ENCODE results near the gene MIOS.

Gene MIOS

DNA sequence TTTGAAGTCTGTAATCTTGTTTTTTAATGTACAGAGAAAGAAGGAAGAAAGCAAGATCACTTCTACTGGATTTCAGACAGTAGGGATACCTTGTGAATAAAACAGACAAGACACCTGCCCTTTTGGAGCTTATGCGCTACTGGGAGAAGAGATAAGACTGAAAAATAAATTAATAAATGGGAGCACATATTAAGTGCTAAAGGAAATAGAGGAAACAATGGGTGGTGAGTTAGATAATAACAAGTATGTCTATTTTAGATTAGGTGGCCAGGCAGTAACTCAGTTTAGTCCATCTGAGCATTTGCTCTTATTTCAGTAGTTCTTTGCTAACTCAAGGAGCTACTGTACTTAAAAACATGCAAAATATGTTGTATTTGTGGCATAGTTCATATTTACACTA, 15.9 kb downstream of the MIOS start:
- Histone ChIP-seq H3F3A (ENCODE audit: control insufficient read depth, insufficient read depth) (no peaks in the 10 kb centered on the region), H3K27me3 (ENCODE audit: control insufficient read depth, low read length) (no peaks in the 10 kb centered on the region), H3K27ac (ENCODE audit: low read depth, low read length) (no peak overlapping the region), H4K20me1 (ENCODE audit: control insufficient read depth, insufficient read depth, low read depth, low read length) (no peaks in the 10 kb centered on the region; the same call in 1 of the 2 replicates), H3K4me3 (ENCODE audit: low read length) (no peak overlapping the region), H3K9me3 (ENCODE audit: control insufficient read depth, insufficient read depth, low read length) (no peaks in the 10 kb centered on the region), H3K36me3 (ENCODE audit: control insufficient read depth, low read length) (peaks cover 14% of the 10 kb centered on the region), H3K4me1 (ENCODE audit: control insufficient read depth, low read length) (peaks cover 7% of the 10 kb centered on the region), H3K9me2 (replicated peaks; ENCODE audit: control insufficient read depth, low read length) (no peaks in the 10 kb centered on the region), H3K4me2 (ENCODE audit: low read length) (no peak overlapping the region), H3K79me2 (ENCODE audit: control insufficient read depth, low read length) (peaks cover 15% of the 10 kb centered on the region)
- TF ChIP-seq, protein P1, sequence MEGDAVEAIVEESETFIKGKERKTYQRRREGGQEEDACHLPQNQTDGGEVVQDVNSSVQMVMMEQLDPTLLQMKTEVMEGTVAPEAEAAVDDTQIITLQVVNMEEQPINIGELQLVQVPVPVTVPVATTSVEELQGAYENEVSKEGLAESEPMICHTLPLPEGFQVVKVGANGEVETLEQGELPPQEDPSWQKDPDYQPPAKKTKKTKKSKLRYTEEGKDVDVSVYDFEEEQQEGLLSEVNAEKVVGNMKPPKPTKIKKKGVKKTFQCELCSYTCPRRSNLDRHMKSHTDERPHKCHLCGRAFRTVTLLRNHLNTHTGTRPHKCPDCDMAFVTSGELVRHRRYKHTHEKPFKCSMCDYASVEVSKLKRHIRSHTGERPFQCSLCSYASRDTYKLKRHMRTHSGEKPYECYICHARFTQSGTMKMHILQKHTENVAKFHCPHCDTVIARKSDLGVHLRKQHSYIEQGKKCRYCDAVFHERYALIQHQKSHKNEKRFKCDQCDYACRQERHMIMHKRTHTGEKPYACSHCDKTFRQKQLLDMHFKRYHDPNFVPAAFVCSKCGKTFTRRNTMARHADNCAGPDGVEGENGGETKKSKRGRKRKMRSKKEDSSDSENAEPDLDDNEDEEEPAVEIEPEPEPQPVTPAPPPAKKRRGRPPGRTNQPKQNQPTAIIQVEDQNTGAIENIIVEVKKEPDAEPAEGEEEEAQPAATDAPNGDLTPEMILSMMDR (IDR thresholded peaks at IDR 0.05; ENCODE audit: low read depth, low read length, poor library complexity, severe bottlenecking): no peak
- TF ChIP-seq EZH2phosphoT487 (IDR thresholded peaks at IDR 0.05; ENCODE audit: borderline replicate concordance, low read length): no peak

DNA sequence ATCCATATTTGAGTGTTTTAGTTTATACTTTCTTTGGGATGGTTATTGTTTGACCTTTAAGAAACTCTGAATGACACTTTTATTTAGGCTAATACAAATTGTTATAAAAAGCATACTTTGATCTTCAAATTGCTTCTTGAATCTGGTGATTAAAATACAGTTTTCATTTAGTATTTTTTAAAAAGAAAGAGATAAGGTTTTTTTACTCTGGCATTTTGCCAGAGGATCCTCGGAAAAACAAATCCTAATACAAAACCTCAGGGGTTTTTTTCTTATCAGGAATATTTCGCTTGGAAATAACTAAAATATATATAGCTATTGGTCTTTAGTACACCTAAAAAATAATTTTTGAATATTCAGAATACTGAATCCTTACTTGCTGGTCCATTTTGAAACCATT, 17.0 kb downstream of the MIOS start:
- no peaks in the 10 kb centered on the region for H3K9me2 ChIP-seq (replicated peaks; ENCODE audit: control insufficient read depth, low read length)
- TF ChIP-seq, protein P1 (IDR thresholded peaks at IDR 0.05; ENCODE audit: low read depth, low read length, poor library complexity, severe bottlenecking): no peak
- no peak for TF ChIP-seq EZH2phosphoT487 (IDR thresholded peaks at IDR 0.05; ENCODE audit: borderline replicate concordance, low read length)

GRCh38 chr7:7584653-7585052, 18.0 kb downstream of the MIOS start:
- Histone ChIP-seq H3F3A (ENCODE audit: control insufficient read depth, insufficient read depth) (no peaks in the 10 kb centered on the region), H3K9me3 (ENCODE audit: control insufficient read depth, insufficient read depth, low read length) (no peaks in the 10 kb centered on the region), H3K27ac (ENCODE audit: low read depth, low read length) (no peak overlapping the region), H4K20me1 (ENCODE audit: control insufficient read depth, insufficient read depth, low read depth, low read length) (no peaks in the 10 kb centered on the region), H3K9me2 (replicated peaks; ENCODE audit: control insufficient read depth, low read length) (no peaks in the 10 kb centered on the region), H3K4me1 (ENCODE audit: control insufficient read depth, low read length) (no peaks in the 10 kb centered on the region), H3K79me2 (ENCODE audit: control insufficient read depth, low read length) (0 out of 2 replicates have a peak, but pooled peaks cover under 1% of the 10 kb centered on the region), H3K4me2 (ENCODE audit: low read length) (no peak overlapping the region), H3K27me3 (ENCODE audit: control insufficient read depth, low read length) (no peaks in the 10 kb centered on the region), H3K36me3 (ENCODE audit: control insufficient read depth, low read length) (peaks cover 13% of the 10 kb centered on the region), H3K4me3 (ENCODE audit: low read length) (no peak overlapping the region)
- TF ChIP-seq, protein P1 (IDR thresholded peaks at IDR 0.05; ENCODE audit: low read depth, low read length, poor library complexity, severe bottlenecking): no peak
- TF ChIP-seq EZH2phosphoT487 (IDR thresholded peaks at IDR 0.05; ENCODE audit: borderline replicate concordance, low read length): no peak

More for the DNA sequence above, 17.0 kb downstream of the MIOS start:
- H4K20me1 ChIP-seq (ENCODE audit: control insufficient read depth, insufficient read depth, low read depth, low read length): no peaks in the 10 kb centered on the region
- H3K4me2 ChIP-seq (ENCODE audit: low read length): no peak overlapping the region
- peaks cover 14% of the 10 kb centered on the region for H3K36me3 ChIP-seq (ENCODE audit: control insufficient read depth, low read length)
- no peaks in the 10 kb centered on the region for H3F3A ChIP-seq (ENCODE audit: control insufficient read depth, insufficient read depth)
- no peak overlapping the region for H3K27ac ChIP-seq (ENCODE audit: low read depth, low read length)
- no peak overlapping the region for H3K4me3 ChIP-seq (ENCODE audit: low read length)
- H3K9me3 ChIP-seq (ENCODE audit: control insufficient read depth, insufficient read depth, low read length): no peaks in the 10 kb centered on the region
- H3K4me1 ChIP-seq (ENCODE audit: control insufficient read depth, low read length): no peaks in the 10 kb centered on the region
- H3K79me2 ChIP-seq (ENCODE audit: control insufficient read depth, low read length): peaks cover 6% of the 10 kb centered on the region; the same call in 1 of the 2 replicates
- no peaks in the 10 kb centered on the region for H3K27me3 ChIP-seq (ENCODE audit: control insufficient read depth, low read length)

All from DOHH2 (cell line).